NCI-H748 (cell line): Measurements from ENCODE around the gene GGTLC1.

ENCODE experiments used
- DNase-seq: peaks from one replicate; lab custom pipeline; 2025; ENCODE audit not compliant: unreplicated experiment; lab: John Stamatoyannopoulos, UW

The GGTLC1 gene

GRCh38 chr20:23988561-23988960 lies at the start of gene GGTLC1:
TSS of gene GGTLC1 (minus strand) at chr20:23988779. CDS start at chr20:23986611, 2,168 bp downstream.
- no peak for DNase-seq

DNA sequence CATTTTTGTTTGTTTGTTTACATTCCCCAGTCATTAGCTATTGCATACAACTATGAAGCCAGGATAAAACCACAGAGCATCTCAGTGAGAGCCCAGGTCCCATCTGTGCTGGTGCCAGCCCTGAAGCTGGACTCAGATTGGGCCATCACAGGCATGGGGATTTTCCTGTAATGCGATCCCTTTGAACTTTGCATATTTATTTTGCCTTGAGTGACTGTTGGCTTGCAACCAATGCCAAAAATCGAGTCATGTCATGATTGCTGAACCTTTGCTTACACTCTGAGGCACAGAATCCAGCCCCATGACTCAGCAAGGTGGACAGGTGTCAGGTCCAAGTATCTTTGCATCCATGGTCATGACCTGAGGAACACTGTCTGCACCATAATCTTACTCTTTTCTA lies 46.2 kb upstream of the GGTLC1 start:
- DNase-seq = no peak

DNA sequence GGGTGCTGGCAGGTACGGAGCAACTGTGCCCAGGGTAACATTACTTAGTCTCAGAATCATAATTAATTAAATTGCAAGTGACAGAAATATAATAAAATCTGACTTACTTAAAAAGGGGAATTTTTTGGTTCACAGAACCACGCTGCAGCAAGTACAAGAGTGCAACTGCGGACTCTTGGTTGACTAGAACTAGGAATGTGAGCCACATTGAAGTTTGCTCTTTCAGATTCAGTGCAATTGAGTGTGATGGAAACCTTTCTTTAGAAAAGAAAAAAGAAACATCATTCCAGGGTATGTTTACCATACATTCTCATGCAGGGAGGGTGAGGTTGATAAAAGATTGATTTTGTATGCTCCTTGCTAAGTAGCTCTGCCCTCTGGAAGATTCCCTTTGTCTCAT lies 45.0 kb upstream of the GGTLC1 start:
- no peak for DNase-seq

- no peak for DNase-seq
These were observed 44.6 kb upstream of the GGTLC1 start for GRCh38 chr20:24033151-24033550.

DNA sequence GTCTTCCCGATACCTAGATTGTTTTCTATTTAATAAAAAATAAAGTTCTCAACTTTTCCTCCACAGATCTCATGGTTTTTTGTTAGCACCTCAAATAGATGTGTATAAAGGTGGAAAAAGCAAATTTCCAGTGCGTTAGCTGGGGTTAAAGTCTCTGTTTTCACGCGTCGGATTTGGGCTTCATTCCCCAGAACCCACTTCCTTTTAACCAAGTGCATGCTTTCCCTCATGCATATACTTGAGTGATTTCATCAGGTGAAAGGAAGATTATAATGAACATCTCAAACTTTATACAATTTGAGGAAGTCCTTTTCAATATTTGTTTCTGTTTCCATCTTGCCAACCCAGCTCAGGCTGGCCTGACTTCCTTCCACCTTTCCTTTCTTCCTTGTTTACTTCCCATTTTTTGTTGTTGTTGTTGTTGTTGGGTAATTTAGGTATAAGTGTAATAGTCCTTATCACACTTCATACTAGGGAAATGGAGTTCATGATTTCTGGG lies 43.9 kb upstream of the GGTLC1 start:
- no peak for DNase-seq

GRCh38 chr20:24027229-24027628 lies 38.6 kb upstream of the GGTLC1 start:
- DNase-seq = peak; percentile 25

GRCh38 chr20:24022621-24023180 lies 34.1 kb upstream of the GGTLC1 start:
- no peak for DNase-seq

- DNase-seq = peak; percentile 60
These were observed 30.2 kb upstream of the GGTLC1 start for GRCh38 chr20:24018796-24019195.

DNA sequence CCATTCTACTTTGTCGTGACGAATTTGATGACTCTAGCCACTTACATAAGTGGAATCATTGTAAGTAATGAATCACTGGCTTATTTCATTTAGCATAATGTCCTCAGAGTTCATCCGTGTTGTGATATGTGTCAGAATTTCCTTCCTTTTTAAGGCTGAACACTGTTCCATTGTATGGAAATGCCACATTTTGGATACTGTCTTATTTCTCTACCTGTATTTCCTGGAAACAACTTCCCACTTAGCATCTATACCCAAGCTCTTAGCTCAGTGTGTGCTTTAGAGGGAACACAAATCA lies 28.8 kb upstream of the GGTLC1 start:
- no peak for DNase-seq

GRCh38 chr20:24016607-24017457 lies 28.3 kb upstream of the GGTLC1 start:
- no peak for DNase-seq

GRCh38 chr20:24013953-24014352 lies 25.4 kb upstream of the GGTLC1 start:
- no peak for DNase-seq

- DNase-seq = no peak
These were observed 22.7 kb upstream of the GGTLC1 start for GRCh38 chr20:24011282-24011681.

DNA sequence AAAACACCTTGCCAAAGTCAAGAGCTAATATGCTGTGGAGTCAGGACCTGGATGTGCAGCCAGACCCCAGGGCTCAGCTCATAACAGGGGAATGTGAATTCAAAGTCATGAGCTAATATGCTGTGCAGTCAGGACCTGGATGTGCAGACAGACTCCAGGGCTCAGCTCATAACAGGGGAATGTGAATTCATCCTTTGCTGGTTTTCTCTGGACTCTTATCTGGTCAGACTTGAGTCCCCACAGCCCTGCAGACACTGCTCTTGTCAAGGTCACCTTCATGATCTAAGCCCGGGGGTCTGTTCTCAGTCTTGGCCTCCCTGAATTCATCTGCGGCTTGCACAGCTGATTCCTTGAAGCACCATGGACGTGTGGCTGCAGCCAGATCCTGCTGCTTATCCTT lies 19.2 kb upstream of the GGTLC1 start:
- no peak for DNase-seq

- DNase-seq = no peak
These were observed 18.6 kb upstream of the GGTLC1 start for GRCh38 chr20:24007073-24007595.

GRCh38 chr20:24006626-24007025 lies 18.0 kb upstream of the GGTLC1 start:
- DNase-seq = no peak

- DNase-seq = no peak
These were observed 15.9 kb upstream of the GGTLC1 start for GRCh38 chr20:24004471-24004870.

GRCh38 chr20:24002896-24003295 lies 14.3 kb upstream of the GGTLC1 start:
- DNase-seq = no peak

DNA sequence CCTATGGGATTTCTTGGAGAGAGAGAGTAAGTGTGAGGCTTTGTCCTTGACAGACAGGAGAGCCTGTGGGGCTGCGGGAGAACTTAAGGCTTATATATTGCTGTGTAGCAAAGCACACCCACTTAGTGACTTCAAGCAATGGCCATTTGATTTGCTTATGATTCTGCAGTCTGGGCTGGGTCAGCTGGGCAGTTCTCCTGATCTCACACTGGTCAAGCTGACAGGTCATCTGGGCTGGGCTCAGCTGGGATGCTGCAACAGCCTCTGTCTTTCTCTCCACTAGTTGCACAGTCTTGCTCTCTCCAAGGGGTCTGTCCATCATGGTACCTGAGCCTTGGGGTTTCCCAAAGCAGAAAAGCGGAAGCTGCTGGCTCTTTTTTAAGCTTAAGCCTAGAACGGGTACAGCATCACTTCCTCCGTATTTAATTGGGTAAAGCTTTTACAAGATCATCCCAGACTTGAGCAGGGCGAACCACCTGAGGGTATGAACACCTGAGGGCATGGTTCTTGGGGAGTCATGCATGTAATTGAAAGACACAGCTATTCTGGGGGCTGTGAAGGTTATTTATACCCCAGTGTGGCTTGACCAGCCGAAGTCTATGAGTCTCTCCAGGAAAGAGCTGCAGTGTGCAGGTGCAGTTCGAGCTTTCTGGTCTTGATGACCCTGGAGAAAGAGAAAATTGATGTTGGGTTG lies 13.3 kb upstream of the GGTLC1 start:
- DNase-seq = no peak

GRCh38 chr20:23998844-23999243 lies 10.3 kb upstream of the GGTLC1 start:
- no peak for DNase-seq

GRCh38 chr20:23998392-23998791 lies 9.8 kb upstream of the GGTLC1 start:
- no peak for DNase-seq

GRCh38 chr20:23995905-23996666 lies 7.5 kb upstream of the GGTLC1 start:
- peak; percentile 41 for DNase-seq
